ENCODE measurements around the gene IL1RAPL2.

- TF ChIP-seq CTCF (IDR thresholded peaks at IDR 0.05), result no peak
- no peak for TF ChIP-seq EZH2 (IDR thresholded peaks at IDR 0.05; ENCODE audit: borderline replicate concordance, insufficient read depth, low read depth, low read length, poor library complexity, severe bottlenecking)
These were observed 1070.7 kb downstream of the IL1RAPL2 start for GRCh38 chrX:105636667-105637066.

All from B cell (primary cell).